GM23338 (cell line): ENCODE results near the gene SMIM44. TPM values are rescaled to one million over a fixed set of nuclear protein-coding genes. Genes with fewer than 3 reads are reported as not detected.
A peak's percentile ranks its signal among the peaks of the same experiment; 100 is the strongest.

Experiments
- ATAC-seq: fragments of 200-7000 bp; cut with Tn5 transposase; 3 replicates; pipeline ENCODE4 v1.9.1; 2020
- DNase-seq: peaks from one replicate; pipeline ENCODE4 v3.0.0-alpha.2; 2015; ENCODE audit warnings: low spot score
- H2AFZ ChIP-seq: fragments of 200-600 bp; sonication (generic); 2 replicates; pipeline ENCODE4 v1.8.0; 2016; ENCODE audit warnings: antibody characterized with exemption, mild to moderate bottlenecking, moderate library complexity
- H3F3A ChIP-seq: fragments of 200-600 bp; sonication (generic); replicated peaks from 2 replicates; pipeline ENCODE4 v1.8.0; 2017; ENCODE audit warnings: antibody characterized with exemption, mixed run types, low read depth
- H3K27ac ChIP-seq: fragments of 200-600 bp; sonication (generic); 2 replicates; pipeline ENCODE4 v1.6.1; 2016; ENCODE audit warnings: low read depth
- H3K27me3 ChIP-seq: fragments of 200-600 bp; sonication (generic); 2 replicates; pipeline ENCODE4 v1.8.0; 2016; ENCODE audit warnings: mild to moderate bottlenecking, mixed run types, moderate library complexity; ENCODE audit not compliant: insufficient read depth
- H3K36me3 ChIP-seq: fragments of 200-600 bp; sonication (generic); 2 replicates; pipeline ENCODE4 v1.8.0; 2016; ENCODE audit warnings: mild to moderate bottlenecking; ENCODE audit not compliant: insufficient read depth
- H3K4me1 ChIP-seq: fragments of 200-600 bp; sonication (generic); 2 replicates; pipeline ENCODE4 v1.8.0; 2016; ENCODE audit warnings: mild to moderate bottlenecking, moderate library complexity; ENCODE audit not compliant: insufficient read depth
- H3K4me2 ChIP-seq: fragments of 200-600 bp; sonication (generic); 2 replicates; pipeline ENCODE4 v1.7.1; 2017; ENCODE audit warnings: mixed run types
- H3K4me3 ChIP-seq: fragments of 200-600 bp; sonication (generic); 2 replicates; pipeline ENCODE4 v1.6.1; 2016; ENCODE audit warnings: mixed run types
- H3K79me2 ChIP-seq: fragments of 200-600 bp; sonication (generic); replicated peaks from 2 replicates; pipeline ENCODE4 v1.8.0; 2017; ENCODE audit warnings: mild to moderate bottlenecking; ENCODE audit not compliant: insufficient read depth
- H3K9me2 ChIP-seq: fragments of 200-600 bp; sonication (generic); 2 replicates; pipeline ENCODE4 v1.8.0; 2017; ENCODE audit not compliant: insufficient read depth
- H4K20me1 ChIP-seq: fragments of 200-600 bp; sonication (generic); replicated peaks from 2 replicates; pipeline ENCODE4 v1.8.0; 2017; ENCODE audit warnings: mild to moderate bottlenecking; ENCODE audit not compliant: insufficient read depth
- H3K27ac Mint-ChIP-seq: 2 replicates; pipeline ENCODE4 v1.8.0; 2020; ENCODE audit warnings: inconsistent platforms, mild to moderate bottlenecking, moderate library complexity, mixed read lengths
- H3K27me3 Mint-ChIP-seq: 3 replicates; pipeline ENCODE4 v1.8.0; 2022; ENCODE audit warnings: low read depth, mild to moderate bottlenecking, moderate library complexity, mixed read lengths, inconsistent platforms; ENCODE audit not compliant: insufficient read depth, poor library complexity
- H3K36me3 Mint-ChIP-seq: 3 replicates; pipeline ENCODE4 v1.8.0; 2021; ENCODE audit warnings: low read depth, mild to moderate bottlenecking, inconsistent platforms, moderate library complexity, mixed read lengths
- H3K4me1 Mint-ChIP-seq: 3 replicates; pipeline ENCODE4 v1.8.0; 2020; ENCODE audit warnings: mild to moderate bottlenecking, inconsistent platforms, mixed read lengths
- H3K4me3 Mint-ChIP-seq: 3 replicates; pipeline ENCODE4 v1.8.0; 2021; ENCODE audit warnings: moderate library complexity, mild to moderate bottlenecking, inconsistent platforms, mixed read lengths
- H3K9me3 Mint-ChIP-seq: 3 replicates; pipeline ENCODE4 v1.8.0; 2020; ENCODE audit warnings: moderate library complexity, mild to moderate bottlenecking, inconsistent platforms, mixed read lengths
- CREB1 ChIP-seq: fragments of 250-450 bp; sonication (Bioruptor Pico); IDR thresholded peaks from 2 replicates; pipeline ENCODE4 v1.5.0; 2020; ENCODE audit warnings: low read depth, mild to moderate bottlenecking, moderate library complexity
- EZH2phosphoT487 ChIP-seq: fragments of 200-600 bp; sonication (generic); IDR thresholded peaks from one replicate; pipeline ENCODE4 v1.8.1; 2018; ENCODE audit warnings: antibody characterized with exemption; ENCODE audit not compliant: unreplicated experiment
- JUNB ChIP-seq: IDR thresholded peaks from one replicate; pipeline ENCODE4 v1.6.1; 2016; ENCODE audit warnings: antibody characterized with exemption; ENCODE audit not compliant: unreplicated experiment
- NANOG ChIP-seq: IDR thresholded peaks from 2 replicates; pipeline ENCODE4 v1.6.1; 2016; ENCODE audit warnings: antibody characterized with exemption, borderline replicate concordance
- REST ChIP-seq: IDR thresholded peaks from one replicate; pipeline ENCODE4 v1.6.1; 2018; ENCODE audit warnings: antibody characterized with exemption; ENCODE audit not compliant: unreplicated experiment
- ZNF331 ChIP-seq: fragments of 250-450 bp; sonication (Bioruptor Pico); IDR thresholded peaks from 2 replicates; pipeline ENCODE4 v1.5.0; 2020; ENCODE audit warnings: low read depth, mild to moderate bottlenecking, moderate library complexity
- ZNF462 ChIP-seq: fragments of 250-450 bp; sonication (Bioruptor Pico); IDR thresholded peaks from 2 replicates; pipeline ENCODE4 v1.5.0; 2020; ENCODE audit warnings: mild to moderate bottlenecking, moderate library complexity
- polyA plus RNA-seq: library from polyadenylated mRNA; unstranded; fragments of >200 nt; fragmentation: Nextera tagmentation; extraction: Ambion mirVana; gene quantifications from 2 replicates; pipeline ENCODE4 v1.2.1, GENCODE V29; 2016
- total RNA-seq: library from RNA; depleted of rRNA; stranded (reverse); fragments of >200 nt; shearing (Covaris generic); gene quantifications from 2 replicates; pipeline ENCODE4 v1.2.3, GENCODE V29; 2014
- TF ChIP-seq, protein P1 (sequence below), 2 experiments: fragments of 200-600 bp in 1 of 2; sonication (generic) in 1 of 2; conservative IDR thresholded peaks; 2 replicates each; pipeline versions ENCODE4 v1.5.1 to v1.6.1; 2016 to 2017; ENCODE audit warnings: antibody characterized with exemption in 2 of 2, low read depth in 2 of 2, mild to moderate bottlenecking in 2 of 2, moderate library complexity in 1 of 2

The SMIM44 gene
- total and polyA plus RNA-seq, 2 experiments from 2014 or later: not detected

- no peaks in the 10 kb centered on the region for H3K4me1 Mint-ChIP-seq
- H3K4me3 ChIP-seq: no peak overlapping the region
- H3K4me1 ChIP-seq: no peaks in the 10 kb centered on the region
- H3K4me2 ChIP-seq: no peak overlapping the region
- H4K20me1 ChIP-seq: no peaks in the 10 kb centered on the region
- no peak overlapping the region for H2AFZ ChIP-seq
- H3K9me2 ChIP-seq: no peaks in the 10 kb centered on the region
- H3K27me3 Mint-ChIP-seq: peaks cover 8% of the 10 kb centered on the region
- peaks cover 26% of the 10 kb centered on the region for H3K36me3 Mint-ChIP-seq
- H3K4me3 Mint-ChIP-seq: no peak overlapping the region
- no peaks in the 10 kb centered on the region for H3K79me2 ChIP-seq
- ATAC-seq (peak; percentile 69), DNase-seq (peak; percentile 71)
- no peak for TF ChIP-seq ZNF462
- TF ChIP-seq, protein P1, sequence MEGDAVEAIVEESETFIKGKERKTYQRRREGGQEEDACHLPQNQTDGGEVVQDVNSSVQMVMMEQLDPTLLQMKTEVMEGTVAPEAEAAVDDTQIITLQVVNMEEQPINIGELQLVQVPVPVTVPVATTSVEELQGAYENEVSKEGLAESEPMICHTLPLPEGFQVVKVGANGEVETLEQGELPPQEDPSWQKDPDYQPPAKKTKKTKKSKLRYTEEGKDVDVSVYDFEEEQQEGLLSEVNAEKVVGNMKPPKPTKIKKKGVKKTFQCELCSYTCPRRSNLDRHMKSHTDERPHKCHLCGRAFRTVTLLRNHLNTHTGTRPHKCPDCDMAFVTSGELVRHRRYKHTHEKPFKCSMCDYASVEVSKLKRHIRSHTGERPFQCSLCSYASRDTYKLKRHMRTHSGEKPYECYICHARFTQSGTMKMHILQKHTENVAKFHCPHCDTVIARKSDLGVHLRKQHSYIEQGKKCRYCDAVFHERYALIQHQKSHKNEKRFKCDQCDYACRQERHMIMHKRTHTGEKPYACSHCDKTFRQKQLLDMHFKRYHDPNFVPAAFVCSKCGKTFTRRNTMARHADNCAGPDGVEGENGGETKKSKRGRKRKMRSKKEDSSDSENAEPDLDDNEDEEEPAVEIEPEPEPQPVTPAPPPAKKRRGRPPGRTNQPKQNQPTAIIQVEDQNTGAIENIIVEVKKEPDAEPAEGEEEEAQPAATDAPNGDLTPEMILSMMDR (conservative IDR thresholded peaks at IDR 0.05; ENCODE audit: low read depth in 2 of 2): peak in 1 of 2 experiments; percentile 44; a peak in 2 of 4 replicates
- H3K27ac Mint-ChIP-seq: no peak overlapping the region
- H3F3A ChIP-seq: no peaks in the 10 kb centered on the region
- no peaks in the 10 kb centered on the region for H3K27me3 ChIP-seq
- no peak overlapping the region for H3K27ac ChIP-seq
- no peaks in the 10 kb centered on the region for H3K9me3 Mint-ChIP-seq
- no peaks in the 10 kb centered on the region for H3K36me3 ChIP-seq
Measured at GRCh38 chr19:3531716-3532115, 48.5 kb upstream of the SMIM44 start.

GRCh38 chr19:3530389-3530788 lies 47.1 kb upstream of the SMIM44 start:
- Histone ChIP-seq H3K36me3 (no peaks in the 10 kb centered on the region), H2AFZ (no peak overlapping the region), H3K4me3 (no peak overlapping the region), H3F3A (no peaks in the 10 kb centered on the region), H3K27me3 (no peaks in the 10 kb centered on the region), H3K79me2 (no peaks in the 10 kb centered on the region), H3K4me1 (no peaks in the 10 kb centered on the region), H3K27ac (no peak overlapping the region), H4K20me1 (no peaks in the 10 kb centered on the region), H3K9me2 (no peaks in the 10 kb centered on the region), H3K4me2 (no peak overlapping the region)
- Mint-ChIP-seq H3K36me3 (peaks cover 23% of the 10 kb centered on the region), H3K9me3 (no peaks in the 10 kb centered on the region), H3K27me3 (peaks cover 7% of the 10 kb centered on the region), H3K4me3 (no peak overlapping the region), H3K4me1 (no peaks in the 10 kb centered on the region), H3K27ac (no peak overlapping the region)
- no peak for ATAC-seq
- no peak for DNase-seq
- no peak for TF ChIP-seq NANOG
- TF ChIP-seq ZNF331 (CRISPR knock-in tag): no peak
- no peak for TF ChIP-seq JUNB
- no peak for TF ChIP-seq REST
- TF ChIP-seq CREB1: no peak
- no peak for TF ChIP-seq EZH2phosphoT487
